ENCODE data around the gene XXYLT1.

Gene XXYLT1

DNA sequence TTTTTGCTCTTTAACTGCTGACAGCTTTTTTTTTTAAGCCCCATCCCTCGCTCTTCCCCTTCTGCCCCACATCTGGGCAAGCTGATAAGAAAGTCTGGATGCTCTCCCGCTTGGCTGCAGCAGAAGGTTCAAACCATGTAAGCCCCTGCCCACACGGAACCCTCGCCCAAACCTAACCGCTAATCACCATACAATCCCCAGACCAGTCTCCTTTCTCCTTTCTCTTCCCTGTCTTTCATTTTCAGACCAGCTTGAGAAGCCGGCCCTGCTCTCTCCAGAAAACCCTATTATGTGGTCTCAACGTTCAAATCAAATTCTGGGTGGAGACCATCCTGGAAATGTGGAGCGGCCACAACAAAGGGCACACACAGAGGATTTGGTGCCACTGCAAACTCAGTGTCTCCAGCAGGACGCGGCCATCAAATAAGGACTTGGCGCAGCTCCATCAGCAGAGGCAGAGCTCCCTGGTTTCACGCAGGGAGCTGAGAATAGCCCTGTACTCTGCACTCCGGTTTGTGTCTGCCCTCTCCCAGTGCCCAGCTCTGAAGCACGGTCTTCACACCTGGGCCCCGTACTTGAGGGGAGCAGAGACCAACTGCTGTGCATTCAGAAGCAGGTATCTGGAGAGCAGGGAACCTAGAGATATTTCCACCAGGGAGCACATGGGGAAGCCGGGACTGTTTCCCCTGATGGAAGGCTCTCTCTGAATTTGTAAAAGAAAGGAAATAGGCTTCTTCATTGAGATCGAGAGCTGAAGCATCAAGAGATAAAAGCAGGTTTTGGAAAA is 92.6 kb downstream of the XXYLT1 start:
- H3K27me3 ChIP-seq (ENCODE audit: insufficient read depth, low read length), result peaks cover 7% of the 10 kb centered on the region; the same call in 1 of the 2 replicates
- no peak overlapping the region for H3K27ac ChIP-seq (ENCODE audit: low read depth, low read length, poor library complexity, severe bottlenecking)
- no peak overlapping the region for H3K4me2 ChIP-seq (ENCODE audit: low read length)
- TF ChIP-seq, protein P1, sequence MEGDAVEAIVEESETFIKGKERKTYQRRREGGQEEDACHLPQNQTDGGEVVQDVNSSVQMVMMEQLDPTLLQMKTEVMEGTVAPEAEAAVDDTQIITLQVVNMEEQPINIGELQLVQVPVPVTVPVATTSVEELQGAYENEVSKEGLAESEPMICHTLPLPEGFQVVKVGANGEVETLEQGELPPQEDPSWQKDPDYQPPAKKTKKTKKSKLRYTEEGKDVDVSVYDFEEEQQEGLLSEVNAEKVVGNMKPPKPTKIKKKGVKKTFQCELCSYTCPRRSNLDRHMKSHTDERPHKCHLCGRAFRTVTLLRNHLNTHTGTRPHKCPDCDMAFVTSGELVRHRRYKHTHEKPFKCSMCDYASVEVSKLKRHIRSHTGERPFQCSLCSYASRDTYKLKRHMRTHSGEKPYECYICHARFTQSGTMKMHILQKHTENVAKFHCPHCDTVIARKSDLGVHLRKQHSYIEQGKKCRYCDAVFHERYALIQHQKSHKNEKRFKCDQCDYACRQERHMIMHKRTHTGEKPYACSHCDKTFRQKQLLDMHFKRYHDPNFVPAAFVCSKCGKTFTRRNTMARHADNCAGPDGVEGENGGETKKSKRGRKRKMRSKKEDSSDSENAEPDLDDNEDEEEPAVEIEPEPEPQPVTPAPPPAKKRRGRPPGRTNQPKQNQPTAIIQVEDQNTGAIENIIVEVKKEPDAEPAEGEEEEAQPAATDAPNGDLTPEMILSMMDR (IDR thresholded peaks at IDR 0.05; ENCODE audit: low read length), result no peak
- TF ChIP-seq EZH2 (IDR thresholded peaks at IDR 0.05; ENCODE audit: borderline replicate concordance, low read length), result no peak
- no peaks in the 10 kb centered on the region for H3F3A ChIP-seq (ENCODE audit: insufficient read depth, low read length)
- H2AFZ ChIP-seq (ENCODE audit: low read length), result no peak overlapping the region
- no peaks in the 10 kb centered on the region for H3K36me3 ChIP-seq (ENCODE audit: insufficient read depth, low read length)
- no peaks in the 10 kb centered on the region for H3K9me3 ChIP-seq (ENCODE audit: low read length)
- H3K4me3 ChIP-seq (ENCODE audit: low read depth, low read length, poor library complexity, severe bottlenecking), result no peak overlapping the region
- no peaks in the 10 kb centered on the region for H3K9me2 ChIP-seq (ENCODE audit: low read depth, low read length)
- no peak overlapping the region for H3K9ac ChIP-seq (ENCODE audit: low read length)
- H4K20me1 ChIP-seq (ENCODE audit: insufficient read depth, low read length), result 0 out of 2 replicates have a peak, but pooled peaks cover 2% of the 10 kb centered on the region
- H3K79me2 ChIP-seq (ENCODE audit: insufficient read depth, low read length), result no peaks in the 10 kb centered on the region
- H3K4me1 ChIP-seq (ENCODE audit: insufficient read depth, low read length, severe bottlenecking), result no peaks in the 10 kb centered on the region

DNA sequence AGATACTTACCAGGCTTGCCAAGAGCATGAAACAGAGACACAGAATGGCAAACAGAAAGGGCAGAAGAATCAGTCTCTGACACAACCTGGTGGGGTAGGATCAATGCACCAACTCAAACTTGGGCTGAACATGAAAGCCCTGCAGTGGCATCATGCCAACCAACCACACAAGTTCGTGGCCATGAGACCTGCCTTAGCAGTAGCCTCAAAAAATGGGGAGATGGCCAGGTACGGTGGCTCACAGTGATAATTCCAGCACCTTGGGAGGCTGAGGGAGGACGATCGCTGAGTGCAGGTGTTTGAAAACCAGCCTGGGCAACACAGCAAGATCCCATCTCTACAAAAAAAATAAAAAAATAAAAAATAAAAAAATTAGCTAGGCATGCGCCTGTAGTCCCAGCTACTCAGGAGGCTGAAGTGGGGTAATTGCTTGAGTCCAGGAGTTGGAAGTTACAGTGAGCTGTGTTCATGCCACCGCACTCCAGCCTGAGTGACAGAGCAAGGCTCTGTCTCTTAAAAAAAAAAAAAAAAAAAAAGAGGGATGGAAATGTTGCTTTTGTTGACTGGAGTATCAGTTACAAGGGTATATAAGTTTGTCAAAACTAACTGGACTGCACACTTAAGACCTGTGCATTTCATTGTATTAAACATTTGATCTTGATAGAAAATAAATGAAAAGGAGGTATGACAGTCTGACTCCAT is 93.4 kb downstream of the XXYLT1 start:
- H2AFZ ChIP-seq (ENCODE audit: low read length), result no peak overlapping the region
- H4K20me1 ChIP-seq (ENCODE audit: insufficient read depth, low read length), result no peaks in the 10 kb centered on the region
- no peak overlapping the region for H3K4me2 ChIP-seq (ENCODE audit: low read length)
- no peaks in the 10 kb centered on the region for H3K4me1 ChIP-seq (ENCODE audit: insufficient read depth, low read length, severe bottlenecking)
- no peak overlapping the region for H3K9ac ChIP-seq (ENCODE audit: low read length)
- H3K9me3 ChIP-seq (ENCODE audit: low read length), result no peaks in the 10 kb centered on the region
- no peaks in the 10 kb centered on the region for H3K79me2 ChIP-seq (ENCODE audit: insufficient read depth, low read length)
- H3K36me3 ChIP-seq (ENCODE audit: insufficient read depth, low read length), result no peaks in the 10 kb centered on the region
- no peaks in the 10 kb centered on the region for H3F3A ChIP-seq (ENCODE audit: insufficient read depth, low read length)
- no peak for TF ChIP-seq EZH2 (IDR thresholded peaks at IDR 0.05; ENCODE audit: borderline replicate concordance, low read length)
- TF ChIP-seq, protein P1 (IDR thresholded peaks at IDR 0.05; ENCODE audit: low read length), result no peak
- no peak overlapping the region for H3K4me3 ChIP-seq (ENCODE audit: low read depth, low read length, poor library complexity, severe bottlenecking)
- no peak overlapping the region for H3K27ac ChIP-seq (ENCODE audit: low read depth, low read length, poor library complexity, severe bottlenecking)
- no peaks in the 10 kb centered on the region for H3K9me2 ChIP-seq (ENCODE audit: low read depth, low read length)
- peaks cover under 1% of the 10 kb centered on the region; the same call in 1 of the 2 replicates for H3K27me3 ChIP-seq (ENCODE audit: insufficient read depth, low read length)

DNA sequence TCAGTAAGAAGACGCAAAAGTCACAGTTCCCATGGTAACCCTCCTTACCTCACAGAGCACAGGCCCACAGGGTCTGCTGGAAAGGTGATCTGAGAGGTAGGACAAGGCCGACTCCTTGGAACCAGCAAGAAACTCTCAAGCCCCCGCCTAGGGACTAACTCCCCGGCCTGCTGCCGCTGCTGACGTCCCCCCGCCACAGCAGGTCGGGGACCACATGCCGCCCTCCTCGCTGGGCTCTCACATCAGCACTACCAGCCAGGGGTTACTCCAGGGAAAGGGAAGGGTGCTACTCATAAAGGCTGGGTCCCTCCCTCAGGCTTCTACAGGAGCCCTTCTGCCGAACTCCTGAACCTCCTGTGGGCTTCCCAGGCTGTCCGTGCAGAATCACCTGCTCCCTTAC is 94.2 kb downstream of the XXYLT1 start:
- no peaks in the 10 kb centered on the region for H4K20me1 ChIP-seq (ENCODE audit: insufficient read depth, low read length)
- no peak overlapping the region for H3K27ac ChIP-seq (ENCODE audit: low read depth, low read length, poor library complexity, severe bottlenecking)
- no peaks in the 10 kb centered on the region; the same call in 1 of the 2 replicates for H3K27me3 ChIP-seq (ENCODE audit: insufficient read depth, low read length)
- no peak for TF ChIP-seq EZH2 (IDR thresholded peaks at IDR 0.05; ENCODE audit: borderline replicate concordance, low read length)
- TF ChIP-seq, protein P1 (IDR thresholded peaks at IDR 0.05; ENCODE audit: low read length), result no peak
- H3K9me3 ChIP-seq (ENCODE audit: low read length), result no peaks in the 10 kb centered on the region
- no peaks in the 10 kb centered on the region for H3K79me2 ChIP-seq (ENCODE audit: insufficient read depth, low read length)
- H2AFZ ChIP-seq (ENCODE audit: low read length), result no peak overlapping the region
- no peak overlapping the region for H3K4me2 ChIP-seq (ENCODE audit: low read length)
- no peaks in the 10 kb centered on the region for H3K9me2 ChIP-seq (ENCODE audit: low read depth, low read length)
- H3K4me1 ChIP-seq (ENCODE audit: insufficient read depth, low read length, severe bottlenecking), result no peaks in the 10 kb centered on the region
- H3F3A ChIP-seq (ENCODE audit: insufficient read depth, low read length), result no peaks in the 10 kb centered on the region
- no peak overlapping the region for H3K4me3 ChIP-seq (ENCODE audit: low read depth, low read length, poor library complexity, severe bottlenecking)
- no peaks in the 10 kb centered on the region for H3K36me3 ChIP-seq (ENCODE audit: insufficient read depth, low read length)
- no peak overlapping the region for H3K9ac ChIP-seq (ENCODE audit: low read length)
